Upper lobe of right lung (tissue), 1 donor: Measurements from ENCODE around the gene AAMP. TPM values are rescaled to one million over a fixed set of nuclear protein-coding genes. Genes with fewer than 3 reads are reported as not detected.
A peak's percentile ranks its signal among the peaks of the same experiment; 100 is the strongest.

Source experiments
- ATAC-seq: fragments of 200-7000 bp; cut with Tn5 transposase; one replicate; pipeline ENCODE4 v1.9.1; 2020; ENCODE audit warnings: mild to moderate bottlenecking, moderate library complexity
- DNase-seq: peaks from one replicate; pipeline ENCODE4 v3.0.0-alpha.2; 2020
- H3K27ac ChIP-seq: fragments of 200-600 bp; one replicate; pipeline ENCODE4 v1.8.0; 2022
- H3K27me3 ChIP-seq: fragments of 200-600 bp; one replicate; pipeline ENCODE4 v1.8.0; 2022; ENCODE audit warnings: mild to moderate bottlenecking
- H3K36me3 ChIP-seq: fragments of 200-600 bp; one replicate; pipeline ENCODE4 v1.8.0; 2022
- H3K4me1 ChIP-seq: fragments of 200-600 bp; one replicate; pipeline ENCODE4 v1.8.0; 2022
- H3K4me3 ChIP-seq: fragments of 200-600 bp; one replicate; pipeline ENCODE4 v1.8.0; 2022; ENCODE audit warnings: mild to moderate bottlenecking
- H3K9me3 ChIP-seq: fragments of 200-600 bp; one replicate; pipeline ENCODE4 v1.8.0; 2022
- CTCF ChIP-seq: fragments of 200-600 bp; IDR thresholded peaks from one replicate; pipeline ENCODE4 v1.8.0; 2022; ENCODE audit warnings: antibody characterized with exemption
- intact Hi-C: fragments of 100-400 bp; cut with DNase I; formaldehyde crosslinking; loops from one replicate; pipeline ENCODE4 v1.11.0; 2022
- total RNA-seq: library from RNA; stranded (reverse); fragmentation: NEBNext Ultra II Directional; extraction: Animal tissue kit (Norgen Biotek cat#: 25700); gene quantifications from one replicate; pipeline ENCODE4 v1.2.1, GENCODE V29; 2021
- donor health status: DM: no; HTN: yes; CAD: no; lungs with severe emphysema.

The AAMP gene
- total RNA-seq, 1 donor from 2014 or later, result 55.9 TPM

- intact Hi-C loops, result no loop called here
- Histone ChIP-seq H3K36me3 (peaks cover 100% of the 10 kb centered on the region), H3K9me3 (no peaks in the 10 kb centered on the region), H3K27me3 (no peaks in the 10 kb centered on the region), H3K4me3 (no peak overlapping the region), H3K27ac (peak overlapping the region; percentile 24), H3K4me1 (peaks cover 34% of the 10 kb centered on the region)
- no peak for ATAC-seq
- TF ChIP-seq CTCF, result no peak
- DNase-seq, result no peak
Observed at GRCh38 chr2:218229851-218230250, 40.1 kb downstream of the AAMP start.

GRCh38 chr2:218229239-218229638, 40.7 kb downstream of the AAMP start:
- DNase-seq, result no peak
- peak; percentile 91 for ATAC-seq
- no peaks in the 10 kb centered on the region for H3K27me3 ChIP-seq
- TF ChIP-seq CTCF, result no peak
- peaks cover 98% of the 10 kb centered on the region for H3K36me3 ChIP-seq
- H3K9me3 ChIP-seq, result no peaks in the 10 kb centered on the region
- H3K27ac ChIP-seq, result peak overlapping the region; percentile 24
- peaks cover 34% of the 10 kb centered on the region for H3K4me1 ChIP-seq
- no peak overlapping the region for H3K4me3 ChIP-seq
- intact Hi-C loops, result no loop called here

- H3K27ac ChIP-seq, result no peak overlapping the region
- DNase-seq (no peak), ATAC-seq (no peak)
- H3K27me3 ChIP-seq, result no peaks in the 10 kb centered on the region
- no peaks in the 10 kb centered on the region for H3K9me3 ChIP-seq
- H3K4me3 ChIP-seq, result no peak overlapping the region
- peaks cover 40% of the 10 kb centered on the region for H3K4me1 ChIP-seq
- no peak for TF ChIP-seq CTCF
- intact Hi-C loops, result no loop called here
- peaks cover 93% of the 10 kb centered on the region for H3K36me3 ChIP-seq
Observed at GRCh38 chr2:218228366-218229090, 41.4 kb downstream of the AAMP start.

DNA sequence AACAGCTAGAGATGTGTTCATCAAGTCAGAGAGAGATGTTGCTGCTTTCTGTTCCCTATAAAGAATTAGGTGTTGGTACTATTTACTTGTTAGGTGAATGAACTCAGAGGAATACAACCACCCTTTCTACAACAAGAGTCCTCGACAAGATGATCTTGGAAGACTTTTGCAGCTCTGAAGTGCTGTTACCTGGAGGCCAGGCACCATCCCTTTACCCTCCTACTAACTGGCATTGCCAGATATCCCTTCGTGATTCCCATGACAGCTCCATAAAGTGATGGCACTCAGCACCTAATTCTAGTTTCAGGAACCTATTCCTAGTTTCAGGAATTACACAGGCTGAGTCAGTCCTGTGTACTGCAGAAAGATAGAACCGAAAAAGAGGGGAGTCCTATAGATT, 43.0 kb downstream of the AAMP start:
- Histone ChIP-seq H3K27me3 (no peaks in the 10 kb centered on the region), H3K9me3 (no peaks in the 10 kb centered on the region), H3K36me3 (peaks cover 86% of the 10 kb centered on the region), H3K27ac (no peak overlapping the region), H3K4me3 (no peak overlapping the region), H3K4me1 (peaks cover 57% of the 10 kb centered on the region)
- no peak for DNase-seq
- no peak for TF ChIP-seq CTCF
- intact Hi-C loops, result no loop called here
- no peak for ATAC-seq

DNA sequence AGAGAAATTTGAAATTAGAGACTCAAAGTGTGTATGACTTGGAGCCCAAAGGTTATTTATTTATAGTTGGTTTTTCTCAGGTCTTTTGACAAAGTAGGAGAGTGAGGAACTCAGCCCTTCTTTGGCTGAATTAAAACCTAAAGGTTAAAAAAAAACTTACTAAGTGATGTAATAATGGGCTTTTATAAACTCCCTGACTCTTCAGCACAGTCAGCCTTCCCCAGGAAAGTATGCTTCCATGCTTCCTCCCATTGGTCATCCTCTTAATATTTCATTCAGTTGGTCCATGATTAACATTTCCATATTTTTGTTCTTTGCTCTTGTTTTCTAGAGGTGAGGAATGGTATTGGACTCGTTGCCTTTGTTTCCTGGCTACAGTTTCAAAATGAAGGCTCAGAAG, 45.8 kb downstream of the AAMP start:
- TF ChIP-seq CTCF, result no peak
- DNase-seq (no peak), ATAC-seq (no peak)
- Histone ChIP-seq H3K36me3 (peaks cover 68% of the 10 kb centered on the region), H3K27ac (no peak overlapping the region), H3K9me3 (no peaks in the 10 kb centered on the region), H3K4me3 (no peak overlapping the region), H3K4me1 (peaks cover 64% of the 10 kb centered on the region), H3K27me3 (no peaks in the 10 kb centered on the region)
- intact Hi-C loops, result no loop called here

DNA sequence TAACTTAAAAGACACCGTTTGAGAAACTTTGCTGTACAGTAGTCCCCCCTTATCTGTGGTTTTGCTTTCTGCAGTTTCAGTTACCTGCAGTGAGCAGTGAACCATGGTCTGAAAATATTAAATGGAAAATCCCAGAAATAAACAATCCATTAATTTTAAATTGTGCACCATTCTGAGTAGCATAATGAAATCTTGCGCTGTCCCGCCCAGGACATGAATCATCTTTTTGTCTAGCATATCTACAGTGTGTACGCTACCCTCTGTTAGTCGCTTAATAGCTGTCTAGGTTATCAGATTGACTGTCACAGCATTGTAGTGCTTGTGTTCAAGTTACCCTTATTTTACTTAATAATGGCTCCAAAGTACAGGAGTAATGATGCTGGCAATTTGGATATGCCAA, 46.9 kb downstream of the AAMP start:
- Histone ChIP-seq H3K4me3 (no peak overlapping the region), H3K4me1 (peaks cover 61% of the 10 kb centered on the region), H3K27me3 (no peaks in the 10 kb centered on the region), H3K36me3 (peaks cover 57% of the 10 kb centered on the region), H3K9me3 (no peaks in the 10 kb centered on the region), H3K27ac (no peak overlapping the region)
- intact Hi-C loops, result no loop called here
- TF ChIP-seq CTCF, result no peak
- no peak for ATAC-seq
- no peak for DNase-seq
